Peyer's patch (tissue), 4 donors: ENCODE measurements around the gene CD81. TPM values are rescaled to one million over a fixed set of nuclear protein-coding genes. Genes with fewer than 3 reads are reported as not detected.

Experiments used
- DNase-seq, 3 donors: peaks; one replicate each; pipeline ENCODE4 v3.0.0-alpha.2; 2017 to 2019
- H3K27ac ChIP-seq, 4 donors: fragments of 200-600 bp; sonication (generic); one replicate each; pipeline ENCODE4 v1.5.1; 2016 to 2019
- H3K27me3 ChIP-seq, 2 donors: fragments of 200-600 bp; sonication (generic); one replicate each; pipeline ENCODE4 v1.5.1; 2019
- H3K36me3 ChIP-seq, 3 donors: fragments of 200-600 bp; sonication (generic); one replicate each; pipeline ENCODE4 v1.5.1; 2016 to 2019
- H3K4me1 ChIP-seq, 4 donors: fragments of 200-600 bp; sonication (generic); one replicate each; pipeline ENCODE4 v1.5.1; 2016 to 2019
- H3K4me3 ChIP-seq, 4 donors: fragments of 200-600 bp; sonication (generic); 1 replicate in 3 of 4; 2 replicates in 1 of 4; pipeline ENCODE4 v1.5.1; 2016 to 2019; ENCODE audit warnings: mild to moderate bottlenecking in 1 of 4
- H3K9me3 ChIP-seq, 4 donors: fragments of 200-600 bp; sonication (generic); one replicate each; pipeline ENCODE4 v1.5.1; 2016 to 2019; ENCODE audit warnings: mild to moderate bottlenecking in 1 of 4
- CTCF ChIP-seq, 6 experiments: fragments of 450-650 bp in 4 of 6; fragments of 200-600 bp in 2 of 6; sonication (generic) in 1 of 6; IDR thresholded peaks; one replicate each; pipeline ENCODE4 v1.5.1; 2017 to 2019; ENCODE audit warnings: antibody characterized with exemption in 6 of 6, mild to moderate bottlenecking in 3 of 6, moderate library complexity in 1 of 6
- POLR2A ChIP-seq, 2 donors: fragments of 450-650 bp; IDR thresholded peaks; one replicate each; pipeline ENCODE4 v1.5.1; 2017; ENCODE audit warnings: antibody characterized with exemption in 2 of 2, mild to moderate bottlenecking in 2 of 2, moderate library complexity in 2 of 2
- total RNA-seq, 4 donors: library from RNA; depleted of rRNA; stranded (reverse); fragments of >200 nt; gene quantifications; one replicate each; pipeline ENCODE4 v1.1.0, GENCODE V29; 2016

The CD81 gene
- total RNA-seq, 4 donors from 2014 or later: 49.2 to 124 (median 100) TPM

GRCh38 chr11:2424811-2425495 lies 47.8 kb downstream of the CD81 start:
- H3K27ac ChIP-seq: no peak overlapping the region
- no peak for TF ChIP-seq CTCF (IDR thresholded peaks at IDR 0.05)
- no peak for TF ChIP-seq POLR2A (IDR thresholded peaks at IDR 0.05)
- no peaks in the 10 kb centered on the region for H3K36me3 ChIP-seq
- H3K27me3 ChIP-seq: no peaks in the 10 kb centered on the region
- H3K4me1 ChIP-seq: peaks cover 4 to 23% (median 7%) of the 10 kb centered on the region in 4 donors
- no peak for DNase-seq
- H3K4me3 ChIP-seq: no peak overlapping the region
- no peaks in the 10 kb centered on the region for H3K9me3 ChIP-seq

GRCh38 chr11:2425506-2425905 lies 48.4 kb downstream of the CD81 start:
- no peak overlapping the region for H3K27ac ChIP-seq
- H3K27me3 ChIP-seq: no peaks in the 10 kb centered on the region
- H3K9me3 ChIP-seq: no peaks in the 10 kb centered on the region
- H3K4me3 ChIP-seq: no peak overlapping the region
- no peak for TF ChIP-seq CTCF (IDR thresholded peaks at IDR 0.05)
- no peak for TF ChIP-seq POLR2A (IDR thresholded peaks at IDR 0.05)
- H3K4me1 ChIP-seq: peaks cover under 1 to 17% (median 3%) of the 10 kb centered on the region in 4 donors
- no peaks in the 10 kb centered on the region for H3K36me3 ChIP-seq
- DNase-seq: no peak

- H3K4me3 ChIP-seq: no peak overlapping the region
- TF ChIP-seq POLR2A (IDR thresholded peaks at IDR 0.05) (no peak), CTCF (IDR thresholded peaks at IDR 0.05) (no peak)
- no peaks in the 10 kb centered on the region for H3K27me3 ChIP-seq
- H3K9me3 ChIP-seq: no peaks in the 10 kb centered on the region
- no peaks in the 10 kb centered on the region for H3K36me3 ChIP-seq
- DNase-seq: no peak
- H3K4me1 ChIP-seq: peaks cover 0 to 11% (median 0%) of the 10 kb centered on the region in 4 donors
- no peak overlapping the region for H3K27ac ChIP-seq
Observed at GRCh38 chr11:2426221-2426620, 49.1 kb downstream of the CD81 start.

GRCh38 chr11:2426826-2427521 lies 49.9 kb downstream of the CD81 start:
- H3K27ac ChIP-seq: no peak overlapping the region
- DNase-seq: peak in 2 of 3 donors; percentile 68 to 79
- no peaks in the 10 kb centered on the region for H3K27me3 ChIP-seq
- H3K9me3 ChIP-seq: no peaks in the 10 kb centered on the region
- no peak overlapping the region for H3K4me3 ChIP-seq
- peak in 1 of 2 donors; percentile 26 for TF ChIP-seq POLR2A (IDR thresholded peaks at IDR 0.05)
- TF ChIP-seq CTCF (IDR thresholded peaks at IDR 0.05): no peak
- H3K4me1 ChIP-seq: peaks cover 0 to 11% (median 0%) of the 10 kb centered on the region in 4 donors
- no peaks in the 10 kb centered on the region for H3K36me3 ChIP-seq

- Histone ChIP-seq H3K27ac (no peak overlapping the region), H3K4me3 (no peak overlapping the region), H3K9me3 (no peaks in the 10 kb centered on the region), H3K27me3 (no peaks in the 10 kb centered on the region), H3K36me3 (no peaks in the 10 kb centered on the region), H3K4me1 (peaks cover 0 to 11% (median 0%) of the 10 kb centered on the region in 4 donors)
- no peak for DNase-seq
- no peak for TF ChIP-seq CTCF (IDR thresholded peaks at IDR 0.05)
- TF ChIP-seq POLR2A (IDR thresholded peaks at IDR 0.05): no peak
Observed at GRCh38 chr11:2427721-2428321, 50.7 kb downstream of the CD81 start.
